Measurements from ENCODE around the gene TMEM179B.

- TF ChIP-seq CTCF (IDR thresholded peaks at IDR 0.05): no peak
- TF ChIP-seq POLR2A (IDR thresholded peaks at IDR 0.05): no peak
- no peak for TF ChIP-seq POLR2AphosphoS5 (IDR thresholded peaks at IDR 0.05)
Observed at GRCh38 chr11:62782753-62783152, 4.4 kb upstream of the TMEM179B start.

Data from stomach (tissue), 4 donors.